Spleen (tissue), 11 donors: ENCODE measurements around the gene UXS1. TPM values are rescaled to one million over a fixed set of nuclear protein-coding genes. Genes with fewer than 3 reads are reported as not detected.

Experiments used
- DNase-seq: peaks from one replicate; pipeline ENCODE4 v3.0.0-alpha.2; 2020
- H3K27ac ChIP-seq, 8 donors: fragments of 200-600 bp; sonication (generic) in 7 of 8; 1 replicate in 4 of 8; 2 replicates in 4 of 8; pipeline versions ENCODE4 v1.5.0 to v1.8.0; 2016 to 2021; ENCODE audit warnings: inconsistent platforms in 4 of 8, mild to moderate bottlenecking in 4 of 8, moderate library complexity in 1 of 8
- H3K27me3 ChIP-seq, 7 donors: fragments of 200-600 bp; sonication (generic) in 6 of 7; replicated peaks in 1 of 7; 1 replicate in 4 of 7; 2 replicates in 3 of 7; pipeline versions ENCODE4 v1.5.0 to v1.8.0; 2016 to 2021; ENCODE audit warnings: inconsistent platforms in 3 of 7, mild to moderate bottlenecking in 1 of 7
- H3K36me3 ChIP-seq, 6 donors: fragments of 200-600 bp; sonication (generic) in 5 of 6; 1 replicate in 4 of 6; 2 replicates in 2 of 6; pipeline versions ENCODE4 v1.5.0 to v1.8.0; 2016 to 2021; ENCODE audit warnings: inconsistent platforms in 2 of 6
- H3K4me1 ChIP-seq, 6 donors: fragments of 200-600 bp; sonication (generic) in 5 of 6; 1 replicate in 3 of 6; 2 replicates in 3 of 6; pipeline versions ENCODE4 v1.5.0 to v1.8.0; 2016 to 2021; ENCODE audit warnings: inconsistent platforms in 3 of 6
- H3K4me3 ChIP-seq, 8 donors: fragments of 200-600 bp; sonication (generic) in 7 of 8; 1 replicate in 4 of 8; 2 replicates in 4 of 8; pipeline versions ENCODE4 v1.5.0 to v1.8.0; 2016 to 2021; ENCODE audit warnings: inconsistent platforms in 4 of 8, mild to moderate bottlenecking in 4 of 8, moderate library complexity in 2 of 8
- H3K9me3 ChIP-seq, 8 donors: fragments of 200-600 bp; sonication (generic) in 7 of 8; 1 replicate in 4 of 8; 2 replicates in 4 of 8; pipeline versions ENCODE4 v1.5.0 to v1.8.0; 2016 to 2021; ENCODE audit warnings: inconsistent platforms in 4 of 8
- POLR2A ChIP-seq, 3 donors: fragments of 450-650 bp; IDR thresholded peaks; one replicate each; pipeline ENCODE4 v1.5.1; 2017; ENCODE audit warnings: antibody characterized with exemption in 3 of 3, mild to moderate bottlenecking in 1 of 3
- POLR2AphosphoS5 ChIP-seq, 3 donors: sonication (generic); formaldehyde crosslinking; IDR thresholded peaks; one replicate each; pipeline ENCODE4 v1.5.1; 2017; ENCODE audit warnings: antibody characterized with exemption in 3 of 3
- WGBS, 5 donors: extraction: QIAGEN DNeasy Blood & Tissue Kit in 3 of 5; methylation state at CpG; one replicate each; pipeline versions ENCODE4 v1.1.5 to v1.1.7; 2013 to 2018; 5-methylcytosine and 5-hydroxymethylcytosine counted together
- intact Hi-C: fragments of 100-400 bp; cut with DNase I; formaldehyde crosslinking; loops from one replicate; pipeline ENCODE4 v1.15.0; 2023; ENCODE audit warnings: low total_unique reads
- polyA plus RNA-seq, 3 donors: library from polyadenylated mRNA; stranded (reverse); fragments of 200-250 nt; gene quantifications; one replicate each; pipeline ENCODE4 v1.2.1, GENCODE V29; 2013
- total RNA-seq, 7 donors: library from RNA; depleted of rRNA in 3 of 7; stranded (reverse); fragments of >200 nt in 3 of 7; fragmentation: NEBNext Ultra II Directional in 4 of 7; extraction: Animal tissue kit (Norgen Biotek cat#: 25700) in 4 of 7; gene quantifications; one replicate each; pipeline versions ENCODE4 v1.1.0 to v1.2.1, GENCODE V29; 2016 to 2021
- TF ChIP-seq, protein P1 (sequence below), 11 experiments: fragments of 200-600 bp in 7 of 11; fragments of 450-650 bp in 4 of 11; sonication (generic) in 4 of 11; IDR thresholded peaks in 8 of 11; conservative IDR thresholded peaks in 3 of 11; 1 replicate in 7 of 11; 2 replicates in 4 of 11; pipeline versions ENCODE4 v1.4.0 to v1.8.0; 2016 to 2021; ENCODE audit warnings: antibody characterized with exemption in 11 of 11, inconsistent platforms in 4 of 11, mild to moderate bottlenecking in 1 of 11
- donor health status: healthy with polysubstance abuse.
- donor health status: DM: no; HTN: no; CAD: no; lungs with moderate emphysema.
- donor health status: DM: no; HTN: no; CAD: no.
- donor health status: Bipolar disorder and iron deficiency.
- donor health status: healthy.
- donor health status: DM: no; HTN: no; CAD: no.
- donor health status: DM: yes; HTN: yes; CAD: no.

UXS1 gene
- total and polyA plus RNA-seq, 10 donors: 9.5 to 60.1 (median 40.3) TPM

- WGBS, 5 donors: 93 to 99% (median 96%) methylated on average over 7 of the region's 7 CpGs
Measured at GRCh38 chr2:106143495-106144215, 50.4 kb downstream of the UXS1 start.

DNA sequence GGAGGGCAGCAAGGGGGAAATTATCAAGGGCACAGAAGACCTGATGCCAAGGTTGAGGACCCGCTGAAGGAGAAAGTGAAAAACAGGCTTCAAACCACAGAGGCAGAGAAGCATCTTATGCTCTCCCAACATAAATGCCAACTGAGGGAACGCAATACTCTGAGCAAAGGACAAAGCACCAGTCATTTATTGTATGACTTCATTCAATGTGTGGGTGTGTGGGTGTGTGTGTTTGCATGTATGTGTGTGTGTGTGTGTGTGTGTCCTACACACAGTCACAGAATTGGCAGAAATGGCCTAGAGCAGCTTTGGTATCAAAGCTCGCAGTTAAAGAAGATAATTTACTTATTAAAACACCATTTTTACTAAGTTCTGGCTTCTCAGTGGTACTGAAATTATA lies 51.4 kb downstream of the UXS1 start:
- Histone ChIP-seq H3K4me3 (no peak overlapping the region), H3K9me3 (no peaks in the 10 kb centered on the region), H3K27me3 (no peaks in the 10 kb centered on the region), H3K27ac (no peak overlapping the region), H3K4me1 (peaks cover 0 to 62% (median 13%) of the 10 kb centered on the region in 6 donors), H3K36me3 (peaks cover 0 to 53% (median 4%) of the 10 kb centered on the region in 6 donors)
- 82 to 88% (median 85%) methylated on average over 3 of the region's 3 CpGs for WGBS, 5 donors
- TF ChIP-seq, protein P1, sequence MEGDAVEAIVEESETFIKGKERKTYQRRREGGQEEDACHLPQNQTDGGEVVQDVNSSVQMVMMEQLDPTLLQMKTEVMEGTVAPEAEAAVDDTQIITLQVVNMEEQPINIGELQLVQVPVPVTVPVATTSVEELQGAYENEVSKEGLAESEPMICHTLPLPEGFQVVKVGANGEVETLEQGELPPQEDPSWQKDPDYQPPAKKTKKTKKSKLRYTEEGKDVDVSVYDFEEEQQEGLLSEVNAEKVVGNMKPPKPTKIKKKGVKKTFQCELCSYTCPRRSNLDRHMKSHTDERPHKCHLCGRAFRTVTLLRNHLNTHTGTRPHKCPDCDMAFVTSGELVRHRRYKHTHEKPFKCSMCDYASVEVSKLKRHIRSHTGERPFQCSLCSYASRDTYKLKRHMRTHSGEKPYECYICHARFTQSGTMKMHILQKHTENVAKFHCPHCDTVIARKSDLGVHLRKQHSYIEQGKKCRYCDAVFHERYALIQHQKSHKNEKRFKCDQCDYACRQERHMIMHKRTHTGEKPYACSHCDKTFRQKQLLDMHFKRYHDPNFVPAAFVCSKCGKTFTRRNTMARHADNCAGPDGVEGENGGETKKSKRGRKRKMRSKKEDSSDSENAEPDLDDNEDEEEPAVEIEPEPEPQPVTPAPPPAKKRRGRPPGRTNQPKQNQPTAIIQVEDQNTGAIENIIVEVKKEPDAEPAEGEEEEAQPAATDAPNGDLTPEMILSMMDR (IDR thresholded peaks at IDR 0.05 in 8 of 11, conservative IDR thresholded peaks at IDR 0.05 in 3 of 11): no peak
- TF ChIP-seq POLR2AphosphoS5 (IDR thresholded peaks at IDR 0.05): no peak
- TF ChIP-seq POLR2A (IDR thresholded peaks at IDR 0.05): no peak
- no peak for DNase-seq
- intact Hi-C loops: no loop called here

More at GRCh38 chr2:106143495-106144215, 50.4 kb downstream of the UXS1 start:
- H3K36me3 ChIP-seq: peaks cover 0 to 46% (median 4%) of the 10 kb centered on the region in 6 donors
- peaks cover 0 to 59% (median 7%) of the 10 kb centered on the region in 6 donors for H3K4me1 ChIP-seq
- no peaks in the 10 kb centered on the region for H3K27me3 ChIP-seq
- no peak for DNase-seq
- no peak for TF ChIP-seq POLR2AphosphoS5 (IDR thresholded peaks at IDR 0.05)
- TF ChIP-seq, protein P1 (IDR thresholded peaks at IDR 0.05 in 8 of 11, conservative IDR thresholded peaks at IDR 0.05 in 3 of 11): no peak
- no peak for TF ChIP-seq POLR2A (IDR thresholded peaks at IDR 0.05)
- H3K27ac ChIP-seq: no peak overlapping the region
- intact Hi-C loops: no loop called here
- no peak overlapping the region for H3K4me3 ChIP-seq
- no peaks in the 10 kb centered on the region for H3K9me3 ChIP-seq

DNA sequence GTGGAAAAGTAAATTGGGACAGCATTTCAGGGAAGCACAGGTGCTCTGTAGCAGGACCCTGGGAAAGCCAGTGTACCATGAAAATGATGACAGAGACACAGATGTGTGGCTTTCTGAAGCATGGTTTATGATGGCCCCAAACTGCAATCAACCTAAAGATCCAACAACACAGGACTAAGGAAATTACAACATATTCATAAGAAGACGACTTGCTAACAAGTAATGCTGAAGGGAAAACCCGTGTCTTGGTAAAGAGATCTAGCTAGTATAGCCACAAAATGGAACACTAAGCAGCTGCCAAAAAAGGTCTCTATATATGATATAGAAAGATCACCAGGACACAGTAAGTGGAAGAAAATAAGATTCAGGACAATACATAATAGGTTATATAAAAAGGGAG lies 53.2 kb downstream of the UXS1 start:
- no peak overlapping the region for H3K4me3 ChIP-seq
- H3K4me1 ChIP-seq: peaks cover 0 to 58% (median 14%) of the 10 kb centered on the region in 6 donors
- no peaks in the 10 kb centered on the region for H3K9me3 ChIP-seq
- intact Hi-C loops: no loop called here
- H3K27ac ChIP-seq: no peak overlapping the region
- WGBS, 5 donors: 30 to 63% (median 34%) methylated on average over 2 of the region's 2 CpGs
- TF ChIP-seq POLR2AphosphoS5 (IDR thresholded peaks at IDR 0.05) (no peak), POLR2A (IDR thresholded peaks at IDR 0.05) (no peak)
- TF ChIP-seq, protein P1 (IDR thresholded peaks at IDR 0.05 in 8 of 11, conservative IDR thresholded peaks at IDR 0.05 in 3 of 11): no peak
- H3K27me3 ChIP-seq: no peaks in the 10 kb centered on the region
- H3K36me3 ChIP-seq: peaks cover 0 to 59% (median 4%) of the 10 kb centered on the region in 6 donors
- DNase-seq: no peak

DNA sequence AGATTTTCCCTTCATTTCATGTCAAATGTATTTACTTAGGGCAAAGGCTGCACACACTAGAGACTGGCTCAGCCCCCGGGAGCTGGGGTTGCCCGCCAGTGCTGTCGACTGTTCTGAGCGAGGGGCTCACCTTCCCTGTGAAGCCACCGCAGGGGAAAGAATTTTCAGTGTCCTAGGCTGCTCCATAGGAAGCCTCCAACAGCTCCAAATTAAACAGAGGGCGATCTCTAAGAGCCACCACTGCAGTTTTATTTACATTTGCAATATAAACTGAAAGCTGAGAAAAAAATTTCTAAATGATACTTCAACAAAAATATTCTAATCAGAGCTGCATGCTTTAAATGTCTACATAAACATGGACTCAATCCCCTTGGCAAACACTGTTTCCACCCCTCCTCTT lies 54.0 kb downstream of the UXS1 start:
- no peak for TF ChIP-seq POLR2AphosphoS5 (IDR thresholded peaks at IDR 0.05)
- TF ChIP-seq POLR2A (IDR thresholded peaks at IDR 0.05): no peak
- TF ChIP-seq, protein P1 (IDR thresholded peaks at IDR 0.05 in 8 of 11, conservative IDR thresholded peaks at IDR 0.05 in 3 of 11): no peak
- H3K36me3 ChIP-seq: peaks cover 0 to 54% (median 2%) of the 10 kb centered on the region in 6 donors
- no peak overlapping the region for H3K27ac ChIP-seq
- H3K4me3 ChIP-seq: no peak overlapping the region
- no peaks in the 10 kb centered on the region for H3K27me3 ChIP-seq
- no peak for DNase-seq
- H3K9me3 ChIP-seq: no peaks in the 10 kb centered on the region
- intact Hi-C loops: no loop called here
- H3K4me1 ChIP-seq: peaks cover 0 to 58% (median 14%) of the 10 kb centered on the region in 6 donors
- 92 to 96% (median 95%) methylated on average over 6 of the region's 6 CpGs for WGBS, 5 donors
